Thyroid gland (tissue), 4 donors: ENCODE results near the gene ACOT2.

Source experiments
- POLR2A ChIP-seq, 2 donors: fragments of 450-650 bp; IDR thresholded peaks; one replicate each; pipeline ENCODE4 v1.6.1; 2017; ENCODE audit warnings: antibody characterized with exemption in 2 of 2, mild to moderate bottlenecking in 2 of 2, moderate library complexity in 1 of 2
- TF ChIP-seq, protein P1 (sequence below), 6 experiments: fragments of 200-600 bp in 3 of 6; fragments of 450-650 bp in 3 of 6; sonication (generic) in 3 of 6; IDR thresholded peaks; one replicate each; pipeline ENCODE4 v1.5.1; 2016 to 2019; ENCODE audit warnings: antibody characterized with exemption in 6 of 6, mild to moderate bottlenecking in 2 of 6, inconsistent platforms in 1 of 6, moderate library complexity in 1 of 6

DNA sequence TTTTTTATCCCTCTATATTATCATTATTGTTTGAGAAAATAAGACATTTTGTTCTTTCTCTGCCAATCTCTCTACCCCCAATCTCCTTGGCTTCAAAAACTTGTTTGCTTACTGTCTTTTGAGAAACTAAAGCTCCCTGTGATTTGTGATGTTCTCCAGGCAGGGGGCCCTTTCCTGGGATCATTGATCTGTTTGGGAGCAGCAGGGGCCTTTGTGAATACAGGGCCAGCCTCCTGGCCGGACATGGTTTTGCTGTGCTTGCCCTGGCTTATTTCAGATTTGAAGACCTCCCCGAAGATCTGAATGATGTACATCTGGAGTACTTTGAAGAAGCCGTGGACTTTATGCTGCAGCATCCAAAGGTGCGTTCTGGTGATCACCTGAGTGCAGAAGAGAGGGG lies 47.8 kb downstream of the ACOT2 start:
- TF ChIP-seq, protein P1, sequence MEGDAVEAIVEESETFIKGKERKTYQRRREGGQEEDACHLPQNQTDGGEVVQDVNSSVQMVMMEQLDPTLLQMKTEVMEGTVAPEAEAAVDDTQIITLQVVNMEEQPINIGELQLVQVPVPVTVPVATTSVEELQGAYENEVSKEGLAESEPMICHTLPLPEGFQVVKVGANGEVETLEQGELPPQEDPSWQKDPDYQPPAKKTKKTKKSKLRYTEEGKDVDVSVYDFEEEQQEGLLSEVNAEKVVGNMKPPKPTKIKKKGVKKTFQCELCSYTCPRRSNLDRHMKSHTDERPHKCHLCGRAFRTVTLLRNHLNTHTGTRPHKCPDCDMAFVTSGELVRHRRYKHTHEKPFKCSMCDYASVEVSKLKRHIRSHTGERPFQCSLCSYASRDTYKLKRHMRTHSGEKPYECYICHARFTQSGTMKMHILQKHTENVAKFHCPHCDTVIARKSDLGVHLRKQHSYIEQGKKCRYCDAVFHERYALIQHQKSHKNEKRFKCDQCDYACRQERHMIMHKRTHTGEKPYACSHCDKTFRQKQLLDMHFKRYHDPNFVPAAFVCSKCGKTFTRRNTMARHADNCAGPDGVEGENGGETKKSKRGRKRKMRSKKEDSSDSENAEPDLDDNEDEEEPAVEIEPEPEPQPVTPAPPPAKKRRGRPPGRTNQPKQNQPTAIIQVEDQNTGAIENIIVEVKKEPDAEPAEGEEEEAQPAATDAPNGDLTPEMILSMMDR (IDR thresholded peaks at IDR 0.05), result no peak
- no peak for TF ChIP-seq POLR2A (IDR thresholded peaks at IDR 0.05)
